AG09309 (cell line): ENCODE results near the gene OSBPL5.

Experiments used
- DNase-seq: peaks from one replicate; pipeline ENCODE4 v3.0.0-alpha.2; 2010; ENCODE audit warnings: low read depth
- H3K4me3 ChIP-seq: 2 replicates; pipeline ENCODE4 v1.5.1; 2011; ENCODE audit warnings: mild to moderate bottlenecking, low read depth, low read length, moderate library complexity; ENCODE audit not compliant: control insufficient read depth
- TF ChIP-seq, protein P1 (sequence below): IDR thresholded peaks from 2 replicates; pipeline ENCODE4 v1.5.1; 2011; ENCODE audit warnings: mild to moderate bottlenecking, low read depth, low read length, inconsistent platforms; ENCODE audit not compliant: insufficient read depth, control insufficient read depth; ENCODE audit errors: missing control alignments

OSBPL5 gene

DNA sequence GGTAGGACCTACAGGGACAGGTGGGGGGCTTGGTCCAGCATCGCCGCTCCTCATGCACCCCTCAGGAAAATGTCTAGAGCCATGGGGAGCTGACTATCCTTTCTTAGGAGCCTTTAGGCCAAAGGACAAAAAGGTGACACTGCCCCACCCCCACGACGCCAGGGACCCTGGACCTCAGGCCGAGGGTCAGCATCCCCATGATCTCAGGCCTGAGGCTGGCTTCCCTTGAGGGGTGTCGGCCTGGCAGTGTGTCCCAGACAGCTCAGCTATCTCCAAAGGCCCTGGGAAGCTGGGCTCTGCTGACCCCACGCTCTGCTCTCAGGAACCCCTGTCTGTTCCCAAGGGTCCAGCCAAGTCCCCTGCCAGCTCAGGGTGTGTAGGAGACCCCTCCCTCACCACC is 37.2 kb upstream of the OSBPL5 start:
- TF ChIP-seq, protein P1, sequence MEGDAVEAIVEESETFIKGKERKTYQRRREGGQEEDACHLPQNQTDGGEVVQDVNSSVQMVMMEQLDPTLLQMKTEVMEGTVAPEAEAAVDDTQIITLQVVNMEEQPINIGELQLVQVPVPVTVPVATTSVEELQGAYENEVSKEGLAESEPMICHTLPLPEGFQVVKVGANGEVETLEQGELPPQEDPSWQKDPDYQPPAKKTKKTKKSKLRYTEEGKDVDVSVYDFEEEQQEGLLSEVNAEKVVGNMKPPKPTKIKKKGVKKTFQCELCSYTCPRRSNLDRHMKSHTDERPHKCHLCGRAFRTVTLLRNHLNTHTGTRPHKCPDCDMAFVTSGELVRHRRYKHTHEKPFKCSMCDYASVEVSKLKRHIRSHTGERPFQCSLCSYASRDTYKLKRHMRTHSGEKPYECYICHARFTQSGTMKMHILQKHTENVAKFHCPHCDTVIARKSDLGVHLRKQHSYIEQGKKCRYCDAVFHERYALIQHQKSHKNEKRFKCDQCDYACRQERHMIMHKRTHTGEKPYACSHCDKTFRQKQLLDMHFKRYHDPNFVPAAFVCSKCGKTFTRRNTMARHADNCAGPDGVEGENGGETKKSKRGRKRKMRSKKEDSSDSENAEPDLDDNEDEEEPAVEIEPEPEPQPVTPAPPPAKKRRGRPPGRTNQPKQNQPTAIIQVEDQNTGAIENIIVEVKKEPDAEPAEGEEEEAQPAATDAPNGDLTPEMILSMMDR: no peak
- no peak for DNase-seq
- no peak overlapping the region for H3K4me3 ChIP-seq

DNA sequence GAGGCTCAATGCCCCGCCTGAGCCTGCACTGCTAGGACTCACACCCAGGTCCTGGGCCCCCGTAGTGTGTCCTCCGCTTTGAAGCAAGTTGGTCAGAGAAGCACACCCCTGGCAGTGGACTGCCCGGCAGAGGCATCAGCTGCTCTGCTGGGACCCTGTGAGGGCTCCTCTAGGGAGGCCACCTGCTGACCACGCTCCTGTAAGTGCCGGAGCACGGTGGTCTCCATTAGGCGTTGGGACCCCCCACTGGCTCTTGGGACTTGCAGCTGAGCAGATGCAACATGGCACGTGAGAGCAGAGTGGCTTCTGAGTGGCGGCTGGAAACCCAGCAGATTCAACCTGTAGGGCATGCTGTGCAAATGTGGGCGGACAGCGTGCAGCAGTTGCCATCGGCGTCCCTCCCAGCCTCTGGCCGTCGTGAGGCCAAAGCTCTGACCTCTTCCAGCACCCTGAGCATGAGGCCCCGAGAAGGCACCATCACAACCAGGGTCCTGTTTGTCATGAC is 36.6 kb upstream of the OSBPL5 start:
- no peak for DNase-seq
- TF ChIP-seq, protein P1: no peak
- no peak overlapping the region for H3K4me3 ChIP-seq

DNA sequence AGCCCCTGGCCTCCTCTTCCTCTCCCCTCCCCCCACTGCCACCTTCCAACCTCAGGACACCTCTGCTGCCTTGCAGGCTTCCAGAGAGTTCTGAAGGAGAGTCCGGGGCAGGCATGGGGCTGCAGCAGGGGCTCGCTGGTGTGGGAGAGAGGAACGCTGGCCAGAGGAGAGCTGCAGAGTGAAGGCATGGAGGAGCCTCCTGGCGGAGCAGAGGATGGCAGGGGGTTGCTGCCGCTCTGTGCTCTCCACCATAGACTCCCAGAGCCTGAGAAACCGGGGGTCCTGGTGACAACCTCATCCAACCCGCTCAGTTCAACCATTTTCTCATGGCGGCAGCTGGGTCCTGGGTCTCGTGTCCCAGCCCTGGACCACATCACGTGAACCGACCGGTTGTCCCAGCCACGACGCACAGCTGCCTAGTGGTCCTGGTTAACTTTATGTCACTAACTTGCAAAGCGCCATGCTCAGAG is 36.0 kb upstream of the OSBPL5 start:
- no peak for DNase-seq
- no peak overlapping the region for H3K4me3 ChIP-seq
- TF ChIP-seq, protein P1: no peak

DNA sequence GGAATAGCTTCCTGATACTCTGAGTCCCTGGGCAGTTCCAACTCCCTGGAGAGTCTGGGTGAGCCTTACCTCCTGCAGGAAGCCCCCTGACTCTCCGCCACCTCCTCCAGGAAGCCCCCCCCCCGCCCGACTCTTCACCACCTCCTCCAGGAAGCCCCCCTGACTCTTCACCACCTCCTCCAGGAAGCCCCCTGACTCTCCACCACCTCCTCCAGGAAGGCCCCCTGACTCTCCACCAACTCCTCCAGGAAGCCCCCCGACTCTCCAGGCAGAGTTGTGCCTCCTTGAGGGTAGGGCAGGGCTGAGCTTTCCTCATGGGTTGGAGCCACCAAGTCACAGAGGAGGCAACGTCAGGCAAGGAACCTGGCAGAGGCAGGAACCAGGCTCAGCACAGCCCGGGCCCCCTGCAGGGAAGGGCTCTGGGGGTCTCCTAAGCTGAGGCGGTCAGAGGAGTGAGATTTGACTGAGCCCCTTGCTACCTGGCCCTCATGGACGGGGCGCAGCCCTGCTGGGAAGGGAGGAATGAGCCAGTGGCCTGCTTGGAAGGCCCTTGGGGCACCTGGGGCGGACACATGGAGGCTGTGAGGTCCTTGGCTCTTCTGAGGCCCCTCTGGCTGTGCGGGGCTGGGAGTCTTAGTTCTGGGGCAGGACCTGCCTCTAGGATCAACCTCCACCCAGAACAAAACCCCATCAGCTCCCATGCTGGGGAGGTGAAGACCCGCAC is 35.4 kb upstream of the OSBPL5 start:
- TF ChIP-seq, protein P1: no peak
- H3K4me3 ChIP-seq: no peak overlapping the region
- DNase-seq: no peak

DNA sequence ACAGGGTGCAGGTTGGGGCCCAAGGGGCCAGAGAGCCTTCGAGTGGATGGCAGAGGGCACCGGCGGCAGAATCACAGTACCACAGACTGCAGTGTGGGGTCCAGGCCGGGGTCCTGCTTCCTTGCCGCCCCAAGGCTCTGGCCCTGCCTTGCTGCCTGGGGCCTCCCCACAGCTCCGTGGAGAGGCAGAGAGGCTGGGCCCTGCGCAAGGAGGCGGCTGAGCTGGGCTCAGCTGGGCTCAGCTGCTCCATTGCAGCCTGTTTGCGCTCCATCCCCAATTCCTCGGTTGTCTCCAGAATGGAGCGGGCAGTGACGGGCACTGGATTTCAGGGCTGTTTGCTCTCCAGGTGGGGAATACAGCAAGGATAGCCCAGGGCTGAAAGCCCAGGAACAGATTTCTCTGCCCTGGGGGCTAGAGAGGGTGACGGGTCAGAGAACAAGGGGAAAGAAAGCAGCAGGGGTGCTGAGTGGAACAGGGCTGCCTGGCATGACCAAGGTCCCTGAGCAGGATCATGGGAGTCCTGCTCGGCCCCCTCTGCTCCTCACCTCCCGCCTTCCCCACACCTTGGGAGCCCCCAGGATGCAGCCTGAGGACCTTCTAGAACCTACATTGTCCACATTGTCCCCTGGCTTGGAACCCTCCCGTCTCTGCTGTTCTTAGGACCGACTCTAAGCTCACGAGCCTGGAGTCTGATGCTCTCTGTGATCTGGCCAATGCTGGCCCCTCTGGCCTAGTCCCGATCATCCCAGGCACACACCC is 34.6 kb upstream of the OSBPL5 start:
- TF ChIP-seq, protein P1: no peak
- no peak for DNase-seq
- no peak overlapping the region for H3K4me3 ChIP-seq

DNA sequence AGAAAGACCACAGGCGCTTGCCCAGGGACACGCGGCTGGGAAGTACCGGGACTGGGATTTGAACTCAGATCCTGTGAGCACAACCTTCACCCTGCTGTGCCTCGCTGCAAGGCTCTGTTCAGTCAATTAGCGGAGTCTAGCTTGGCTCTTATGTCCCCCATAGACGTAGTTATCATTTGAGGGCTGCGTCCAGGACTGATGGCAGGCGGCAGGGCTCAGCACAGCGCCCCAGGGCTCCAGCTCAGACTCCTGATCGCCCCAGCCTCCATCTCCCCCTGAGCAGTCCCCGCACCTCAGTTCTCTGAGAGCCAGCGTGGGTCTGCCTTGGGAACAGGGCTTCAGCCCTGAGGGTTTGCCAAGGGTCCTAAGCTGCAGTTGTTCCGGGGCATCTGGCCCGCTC is 33.7 kb upstream of the OSBPL5 start:
- DNase-seq: no peak
- no peak overlapping the region for H3K4me3 ChIP-seq
- TF ChIP-seq, protein P1: no peak
